GM11168 (cell line): ENCODE measurements around the gene SUV39H1.

ENCODE experiments used
- in situ Hi-C: fragments of 300-500 bp; cut with MboI; formaldehyde crosslinking; loops from one replicate; pipeline ENCODE4 v1.12.0; 2022; ENCODE audit warnings: low sequenced_read_pairs; ENCODE audit not compliant: unreplicated experiment

Gene SUV39H1

DNA sequence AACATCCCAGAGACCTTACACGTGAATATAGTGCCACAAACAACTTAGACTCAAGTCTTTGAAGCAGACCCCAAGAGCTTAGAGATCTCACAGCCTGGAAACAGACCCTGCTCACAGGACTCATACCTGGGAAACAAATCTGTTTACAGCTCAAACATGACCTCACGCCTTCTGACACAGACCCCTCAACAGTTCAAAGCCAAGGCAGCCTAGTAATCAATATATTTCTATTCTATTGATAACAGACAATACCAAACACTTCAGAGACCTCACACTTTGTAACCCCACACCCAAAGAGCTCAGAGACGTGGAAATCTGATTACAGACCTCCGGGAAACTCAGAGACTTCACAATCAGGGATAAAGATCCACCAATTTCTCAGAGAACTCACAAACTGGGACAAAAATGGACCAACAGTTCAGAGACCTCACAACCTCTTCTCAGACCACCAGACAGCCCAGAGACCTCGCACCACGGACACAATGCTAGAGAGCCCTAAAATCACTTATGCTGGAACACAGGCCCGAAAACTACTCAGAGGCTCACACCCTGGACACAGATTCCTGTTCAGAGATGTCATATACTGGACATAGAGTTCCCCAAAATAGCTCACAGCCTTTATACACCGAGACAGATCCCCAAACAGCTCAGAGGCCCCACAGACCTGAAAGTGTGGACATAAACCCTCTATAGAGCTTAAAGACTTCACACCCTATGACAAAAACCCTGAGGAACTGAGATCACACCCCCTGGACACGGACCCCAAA is 14.8 kb downstream of the SUV39H1 start:
- in situ Hi-C loops, result no loop called here

GRCh38 chrX:48711929-48712505 is 15.5 kb downstream of the SUV39H1 start:
- in situ Hi-C loops, result no loop called here

DNA sequence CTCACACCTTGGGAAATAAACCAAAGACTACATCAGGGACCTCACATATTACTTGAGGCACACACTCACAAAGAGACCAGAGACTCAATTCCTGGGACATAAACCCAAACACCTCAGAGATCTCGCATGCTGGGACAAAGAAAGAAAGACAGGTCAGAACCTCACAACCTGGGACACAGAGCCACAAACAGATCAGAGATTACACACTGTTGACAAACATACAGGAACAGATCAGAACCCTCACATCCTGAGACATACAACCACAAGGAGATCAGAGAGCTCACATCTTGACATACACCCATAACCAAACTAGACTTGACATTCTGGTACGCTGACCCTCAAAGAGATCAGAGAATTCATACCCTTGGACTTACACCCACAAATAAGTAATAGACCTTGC is 17.3 kb downstream of the SUV39H1 start:
- in situ Hi-C loops, result no loop called here

GRCh38 chrX:48714573-48714972 is 18.0 kb downstream of the SUV39H1 start:
- in situ Hi-C loops, result no loop called here

- in situ Hi-C loops, result no loop called here
Observed at GRCh38 chrX:48715072-48715471, 18.5 kb downstream of the SUV39H1 start.

GRCh38 chrX:48715876-48716502 is 19.5 kb downstream of the SUV39H1 start:
- in situ Hi-C loops, result no loop called here

GRCh38 chrX:48719958-48720357 is 23.4 kb downstream of the SUV39H1 start:
- in situ Hi-C loops, result no loop called here

- in situ Hi-C loops, result no loop called here
Observed at GRCh38 chrX:48720577-48721250, 24.2 kb downstream of the SUV39H1 start.

DNA sequence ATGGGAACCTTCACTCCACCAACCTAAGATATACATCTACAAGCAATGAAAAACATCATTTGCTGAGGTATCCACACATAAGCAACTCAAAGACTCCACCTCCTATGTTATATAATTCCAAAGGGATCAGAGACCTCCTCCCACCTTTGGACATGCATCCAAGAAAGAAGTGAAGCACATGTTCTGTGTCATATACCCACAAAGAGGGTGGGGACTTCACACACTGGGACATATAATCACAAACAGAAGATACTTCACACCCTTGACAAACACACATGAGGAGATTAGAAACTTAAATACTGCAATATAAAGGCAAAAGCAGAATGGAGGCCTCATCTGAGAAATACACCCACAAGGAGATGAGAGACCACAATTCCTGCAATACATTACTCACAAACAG is 25.4 kb downstream of the SUV39H1 start:
- in situ Hi-C loops, result no loop called here

- in situ Hi-C loops, result no loop called here
Observed at GRCh38 chrX:48726596-48726995, 30.1 kb downstream of the SUV39H1 start.

DNA sequence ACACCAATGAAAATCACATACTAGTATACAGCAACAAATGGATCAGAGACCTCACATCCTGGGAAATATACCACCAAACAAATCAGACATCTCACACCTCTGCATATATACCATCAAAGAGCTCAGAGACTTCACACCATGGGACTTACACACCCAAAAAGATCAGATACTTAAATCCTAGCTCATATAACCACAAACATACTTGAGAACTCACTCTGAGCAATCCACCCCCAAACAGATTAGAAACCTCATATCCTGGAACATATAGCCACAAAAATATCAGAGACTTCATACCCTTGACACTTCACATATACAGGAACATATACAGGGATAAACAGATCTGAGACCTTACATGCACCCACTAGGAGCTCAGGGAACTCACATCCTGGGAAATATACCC is 32.1 kb downstream of the SUV39H1 start:
- in situ Hi-C loops, result no loop called here

GRCh38 chrX:48736303-48736702 is 39.8 kb downstream of the SUV39H1 start:
- in situ Hi-C loops, result no loop called here

- in situ Hi-C loops, result no loop called here
Observed at GRCh38 chrX:48736878-48737212, 40.3 kb downstream of the SUV39H1 start.

GRCh38 chrX:48737213-48737938 is 40.8 kb downstream of the SUV39H1 start:
- in situ Hi-C loops, result no loop called here

DNA sequence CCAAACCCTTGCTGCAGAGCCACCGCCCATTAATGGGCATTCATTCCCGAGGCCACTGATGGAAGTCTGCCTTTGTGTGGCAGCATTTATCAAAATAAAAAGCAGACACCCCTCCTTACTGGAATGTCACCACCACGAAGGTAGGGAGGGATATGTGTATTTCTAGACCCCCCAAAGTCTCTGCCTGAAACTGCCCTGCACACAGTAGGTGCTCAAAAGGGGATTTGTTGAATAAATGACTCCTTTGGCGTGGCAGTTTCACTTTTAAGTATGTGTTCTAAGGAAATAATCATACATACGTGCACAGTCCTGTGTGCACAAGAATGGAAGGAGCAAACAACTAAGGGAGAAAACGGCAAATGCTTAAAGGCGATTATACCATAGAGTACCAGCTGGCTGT is 41.4 kb downstream of the SUV39H1 start:
- in situ Hi-C loops, result no loop called here

- in situ Hi-C loops, result no loop called here
Observed at GRCh38 chrX:48741834-48742233, 45.3 kb downstream of the SUV39H1 start.

DNA sequence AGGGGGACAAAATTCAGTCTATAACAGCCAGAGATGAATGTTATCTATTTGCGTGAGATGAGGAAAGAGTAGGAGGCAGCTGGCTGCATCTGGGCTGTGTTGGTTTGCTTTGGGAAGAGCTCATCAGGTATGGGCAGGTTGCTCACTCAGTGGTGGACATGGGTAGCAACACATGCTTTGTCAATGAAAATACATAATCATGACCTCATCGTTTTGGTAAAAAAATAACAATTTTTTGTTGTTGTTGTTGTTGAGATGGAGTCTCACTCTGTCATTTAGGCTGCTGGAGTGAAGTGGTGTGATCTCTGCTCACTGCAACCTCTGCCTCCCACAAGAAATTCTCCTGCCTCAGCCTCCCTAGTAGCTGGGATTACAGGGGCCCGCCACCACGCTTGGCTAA is 48.7 kb downstream of the SUV39H1 start:
- in situ Hi-C loops, result no loop called here

GRCh38 chrX:48747415-48748016 is 51.0 kb downstream of the SUV39H1 start:
- in situ Hi-C loops, result no loop called here

GRCh38 chrX:48749182-48749581 is 52.6 kb downstream of the SUV39H1 start:
- in situ Hi-C loops, result no loop called here

- in situ Hi-C loops, result loop anchor here (5.0 kb wide), 1 partner anchor 49 kb away; no protein-coding TSS in a partner anchor
Observed at GRCh38 chrX:48751343-48751742, 54.8 kb downstream of the SUV39H1 start.
